NCI-H128 (cell line): Measurements from ENCODE around the gene SETD1A.
"Not testable (repeated sequence)": the region's sequence is repeated elsewhere in the genome, so short reads cannot be mapped to it uniquely, and the experiment has no call there.

Experiments
- DNase-seq: peaks from one replicate; lab custom pipeline; 2025; ENCODE audit not compliant: unreplicated experiment; lab: John Stamatoyannopoulos, UW

The SETD1A gene

GRCh38 chr16:30929167-30929566 is 28.4 kb upstream of the SETD1A start:
- no peak for DNase-seq

DNA sequence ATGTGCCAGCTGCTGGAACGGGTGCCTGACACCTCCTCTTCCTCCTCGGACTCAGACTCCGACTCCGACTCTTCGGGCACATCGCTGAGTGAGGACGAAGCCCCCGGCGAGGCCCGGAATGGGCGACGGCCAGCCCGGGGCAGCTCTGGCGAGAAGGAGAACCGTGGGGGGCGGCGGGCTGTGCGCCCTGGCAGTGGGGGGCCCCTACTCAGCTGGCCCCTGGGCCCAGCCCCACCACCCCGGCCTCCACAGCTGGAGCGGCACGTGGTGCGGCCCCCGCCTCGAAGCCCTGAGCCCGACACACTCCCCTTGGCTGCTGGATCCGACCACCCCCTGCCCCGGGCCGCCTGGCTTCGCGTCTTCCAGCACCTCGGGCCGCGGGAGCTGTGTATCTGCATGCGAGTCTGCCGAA is 27.4 kb upstream of the SETD1A start:
- DNase-seq: no peak

DNA sequence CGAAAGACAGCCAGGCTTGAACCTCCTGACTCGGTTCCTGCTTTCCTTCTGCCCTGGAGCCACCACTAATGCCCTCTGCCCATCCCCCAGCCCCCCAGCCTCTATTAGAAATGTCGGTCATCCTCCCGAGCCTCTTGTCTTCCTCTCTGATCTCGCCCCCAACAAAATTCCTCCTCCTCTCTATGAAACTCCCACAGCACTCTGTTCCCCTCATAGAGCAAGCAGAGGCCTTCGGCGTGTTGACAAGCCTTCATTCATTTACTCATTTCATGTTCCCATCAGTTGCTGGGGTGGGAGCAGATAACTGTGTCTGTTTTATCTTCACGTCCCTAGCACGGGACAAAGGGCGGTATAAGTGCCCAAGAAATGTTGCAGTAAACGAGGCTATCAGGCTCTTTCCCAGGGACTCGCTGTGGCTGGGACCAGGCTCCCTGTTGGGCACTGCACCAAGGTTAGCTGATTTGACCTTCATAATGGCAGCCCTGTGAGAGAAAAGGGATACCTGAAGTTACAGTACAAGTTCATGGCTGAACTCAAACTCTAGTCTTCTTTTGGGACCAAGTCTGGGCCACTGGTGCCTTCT is 26.4 kb upstream of the SETD1A start:
- no peak for DNase-seq

GRCh38 chr16:30934827-30935557 is 22.6 kb upstream of the SETD1A start:
- DNase-seq: no peak

DNA sequence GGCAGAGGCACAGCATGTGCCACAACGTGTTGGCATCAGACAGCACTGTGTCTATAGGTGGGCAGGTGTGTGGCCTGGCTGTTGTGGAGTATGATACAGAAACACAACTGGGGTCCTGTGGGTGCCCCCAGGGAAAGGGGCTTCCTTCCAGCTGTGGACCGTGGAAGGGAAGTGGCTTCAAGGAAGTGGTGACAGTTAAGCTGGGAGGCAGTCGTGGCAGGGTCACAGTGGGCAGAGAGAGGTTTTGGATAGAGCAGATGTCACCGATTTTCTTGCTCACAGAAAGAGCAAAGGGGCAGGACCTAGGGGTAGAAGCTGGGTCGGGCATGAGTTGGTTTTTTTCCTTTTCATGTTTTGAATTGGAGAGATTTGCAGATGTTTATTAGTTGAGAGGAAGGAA is 19.9 kb upstream of the SETD1A start:
- DNase-seq: no peak

DNA sequence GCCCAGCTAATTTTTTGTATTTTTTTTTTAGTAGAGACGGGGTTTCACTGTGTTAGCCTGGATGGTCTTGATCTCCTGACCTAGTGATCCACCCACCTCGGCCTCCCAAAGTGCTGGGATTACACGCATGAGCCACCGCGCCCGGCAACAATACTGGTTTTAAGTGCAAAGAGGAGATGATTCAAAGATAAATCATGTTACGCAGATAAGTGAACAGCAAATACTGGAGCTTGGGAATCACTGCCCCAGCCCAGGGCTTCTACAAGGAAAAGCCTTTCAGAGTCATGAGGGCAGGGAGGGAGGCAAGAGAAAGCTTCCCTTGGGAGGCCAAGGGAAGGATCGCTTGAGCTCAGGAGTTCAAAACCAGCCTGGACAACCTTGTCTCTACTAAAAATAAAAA is 18.0 kb upstream of the SETD1A start:
- not testable (repeated sequence) for DNase-seq

DNA sequence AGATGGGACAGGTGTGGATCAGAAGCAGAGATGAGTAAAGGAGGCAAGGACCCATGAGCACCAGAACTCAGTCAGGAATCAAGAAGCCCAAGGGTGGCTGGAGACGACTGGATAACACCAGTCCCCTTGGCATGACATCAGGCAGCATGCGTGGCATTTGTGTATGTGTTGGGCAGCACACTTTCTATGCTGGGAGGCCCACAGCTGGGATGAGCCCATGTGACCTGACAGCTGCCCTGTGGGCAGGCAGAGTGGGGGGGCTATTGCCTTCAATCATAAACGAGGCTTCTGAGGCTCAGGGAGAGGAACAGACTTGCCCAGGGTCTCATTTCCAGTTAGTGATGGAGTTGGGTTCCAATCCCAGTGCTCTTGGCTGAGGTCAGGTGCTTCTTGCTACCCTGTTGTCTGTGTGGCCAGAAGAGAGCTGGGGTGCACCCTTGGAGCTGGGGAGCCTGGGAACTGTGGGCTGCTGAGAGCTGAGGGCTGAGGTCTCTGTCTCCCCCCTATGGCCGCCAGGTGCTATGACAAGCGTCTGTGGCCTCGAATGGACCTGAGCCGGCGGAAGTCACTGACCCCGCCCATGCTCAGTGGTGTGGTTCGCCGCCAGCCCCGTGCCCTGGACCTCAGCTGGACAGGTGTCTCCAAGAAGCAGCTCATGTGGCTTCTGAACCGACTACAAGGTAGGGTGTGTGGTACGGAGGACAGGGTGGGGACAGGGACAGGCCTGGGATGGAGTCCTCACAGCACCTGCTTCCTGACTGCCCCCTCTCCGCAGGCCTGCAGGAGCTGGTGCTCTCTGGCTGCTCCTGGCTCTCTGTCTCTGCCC is 15.7 kb upstream of the SETD1A start:
- DNase-seq: no peak

DNA sequence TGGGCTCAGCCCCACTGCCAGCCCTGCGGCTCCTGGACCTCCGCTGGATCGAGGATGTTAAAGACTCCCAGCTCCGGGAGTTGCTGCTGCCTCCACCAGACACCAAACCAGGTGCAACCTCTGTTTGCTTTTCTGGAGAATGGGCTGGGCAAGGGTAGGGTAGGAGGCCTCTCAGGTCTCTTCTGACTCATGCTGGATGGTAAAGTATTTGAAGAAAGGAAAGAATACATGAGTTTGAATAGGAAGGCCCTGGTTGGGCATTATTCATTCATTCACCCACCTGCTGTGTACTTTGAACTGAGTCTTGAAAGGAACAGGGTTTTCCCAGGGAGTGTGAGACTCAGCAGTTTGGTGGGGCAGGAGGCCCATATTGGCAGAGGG is 15.1 kb upstream of the SETD1A start:
- no peak for DNase-seq

- DNase-seq: no peak
Measured at GRCh38 chr16:30944352-30944751, 13.2 kb upstream of the SETD1A start.

DNA sequence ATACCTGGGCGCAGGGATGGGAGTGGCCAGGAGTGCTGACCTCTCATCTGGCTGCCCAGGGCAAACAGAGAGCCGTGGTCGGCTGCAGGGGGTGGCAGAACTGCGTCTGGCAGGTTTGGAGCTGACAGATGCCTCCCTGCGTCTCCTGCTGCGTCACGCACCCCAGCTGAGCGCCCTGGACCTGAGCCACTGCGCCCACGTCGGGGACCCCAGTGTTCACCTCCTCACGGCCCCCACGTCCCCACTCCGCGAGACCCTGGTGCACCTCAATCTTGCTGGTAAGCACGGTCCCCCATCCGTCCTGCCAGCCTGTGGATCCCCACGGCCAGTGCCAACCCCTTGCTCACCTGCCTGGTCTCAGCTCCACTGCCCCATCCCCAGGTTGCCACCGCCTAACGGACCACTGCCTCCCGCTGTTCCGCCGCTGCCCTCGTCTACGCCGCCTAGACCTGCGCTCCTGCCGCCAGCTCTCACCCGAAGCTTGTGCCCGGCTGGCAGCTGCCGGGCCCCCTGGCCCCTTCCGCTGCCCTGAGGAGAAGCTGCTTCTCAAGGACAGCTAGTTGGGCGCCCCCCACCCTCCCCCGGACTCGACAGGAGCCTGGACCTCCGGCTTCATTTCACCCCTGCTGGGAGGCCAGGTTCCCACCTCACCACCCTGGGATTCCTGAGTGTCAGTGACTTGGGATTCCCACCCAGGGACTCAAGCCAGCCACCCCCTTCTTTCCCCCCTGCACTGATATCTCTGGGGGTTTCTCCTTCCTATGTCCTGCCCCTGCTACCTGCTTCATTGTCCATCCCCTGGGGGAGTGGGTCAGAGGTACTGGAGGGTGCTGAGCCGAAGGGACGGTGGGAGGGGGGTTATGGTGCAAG is 10.6 kb upstream of the SETD1A start:
- no peak for DNase-seq

DNA sequence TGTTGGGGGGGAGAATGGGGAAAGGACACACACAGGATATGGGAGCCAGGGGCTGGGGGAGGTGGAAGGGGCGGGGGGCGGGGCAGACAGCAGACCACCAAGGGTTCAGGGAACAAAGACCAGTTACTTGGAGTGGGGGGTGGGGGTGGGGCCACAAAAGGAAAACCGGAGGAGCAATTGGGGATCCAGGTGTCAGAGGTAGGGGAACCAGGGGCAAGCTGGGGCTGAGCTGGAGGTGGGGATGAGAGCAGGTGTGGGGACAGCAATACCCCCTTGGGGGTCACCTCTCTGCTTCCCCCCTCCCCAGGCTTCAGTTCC is 10.1 kb upstream of the SETD1A start:
- DNase-seq: no peak

- DNase-seq: peak; percentile 24
Measured at GRCh38 chr16:30947859-30948666, 9.5 kb upstream of the SETD1A start.

DNA sequence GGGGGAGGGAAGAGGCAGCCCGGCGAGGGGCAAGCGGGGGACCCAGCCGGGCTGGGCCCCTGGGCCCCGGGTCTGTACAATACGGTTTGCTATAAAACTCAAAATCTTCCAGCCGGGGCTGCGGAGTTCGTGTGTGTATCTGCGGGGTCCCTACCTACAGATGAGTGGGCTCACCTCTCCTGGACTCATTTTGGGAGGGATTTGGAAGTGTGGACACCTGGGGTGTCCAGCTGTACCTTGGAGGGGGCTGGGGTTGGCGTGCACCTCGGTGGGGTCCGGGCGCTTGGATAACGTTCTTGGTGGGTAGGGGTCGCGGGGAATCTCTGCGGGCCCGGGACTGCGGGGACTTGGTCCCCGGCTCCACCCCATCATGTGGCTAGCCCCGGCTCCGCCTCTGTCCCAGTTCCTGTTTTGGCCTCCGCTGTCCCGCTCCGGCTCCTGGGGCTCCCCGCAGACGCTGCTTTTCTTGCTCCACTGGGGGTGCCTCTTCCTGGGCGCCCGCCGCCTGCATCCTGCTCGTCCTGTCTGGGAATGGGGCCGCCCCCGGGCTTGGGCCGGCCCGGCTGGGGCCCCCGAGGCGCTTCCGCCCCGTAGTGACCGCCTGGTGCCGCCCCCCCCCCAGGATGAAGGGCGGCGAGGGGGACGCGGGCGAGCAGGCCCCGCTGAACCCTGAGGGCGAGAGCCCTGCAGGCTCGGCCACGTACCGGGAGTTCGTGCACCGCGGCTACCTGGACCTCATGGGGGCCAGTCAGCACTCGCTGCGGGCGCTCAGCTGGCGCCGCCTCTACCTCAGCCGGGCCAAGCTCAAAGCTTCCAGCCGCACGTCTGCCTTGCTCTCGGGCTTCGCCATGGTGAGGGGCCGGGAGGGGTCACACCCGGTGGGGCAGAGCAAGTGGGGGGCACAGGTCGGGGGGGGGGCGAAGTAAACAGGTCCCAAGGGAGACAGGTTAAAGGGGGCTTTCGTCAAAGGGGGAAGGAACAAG is 8.6 kb upstream of the SETD1A start, which contains the start of gene ORAI3:
TSS of gene ORAI3 (plus strand) at position 402 of the 983 bp plus-strand sequence. CDS start at position 624, 222 bp downstream.
- no peak for DNase-seq

DNA sequence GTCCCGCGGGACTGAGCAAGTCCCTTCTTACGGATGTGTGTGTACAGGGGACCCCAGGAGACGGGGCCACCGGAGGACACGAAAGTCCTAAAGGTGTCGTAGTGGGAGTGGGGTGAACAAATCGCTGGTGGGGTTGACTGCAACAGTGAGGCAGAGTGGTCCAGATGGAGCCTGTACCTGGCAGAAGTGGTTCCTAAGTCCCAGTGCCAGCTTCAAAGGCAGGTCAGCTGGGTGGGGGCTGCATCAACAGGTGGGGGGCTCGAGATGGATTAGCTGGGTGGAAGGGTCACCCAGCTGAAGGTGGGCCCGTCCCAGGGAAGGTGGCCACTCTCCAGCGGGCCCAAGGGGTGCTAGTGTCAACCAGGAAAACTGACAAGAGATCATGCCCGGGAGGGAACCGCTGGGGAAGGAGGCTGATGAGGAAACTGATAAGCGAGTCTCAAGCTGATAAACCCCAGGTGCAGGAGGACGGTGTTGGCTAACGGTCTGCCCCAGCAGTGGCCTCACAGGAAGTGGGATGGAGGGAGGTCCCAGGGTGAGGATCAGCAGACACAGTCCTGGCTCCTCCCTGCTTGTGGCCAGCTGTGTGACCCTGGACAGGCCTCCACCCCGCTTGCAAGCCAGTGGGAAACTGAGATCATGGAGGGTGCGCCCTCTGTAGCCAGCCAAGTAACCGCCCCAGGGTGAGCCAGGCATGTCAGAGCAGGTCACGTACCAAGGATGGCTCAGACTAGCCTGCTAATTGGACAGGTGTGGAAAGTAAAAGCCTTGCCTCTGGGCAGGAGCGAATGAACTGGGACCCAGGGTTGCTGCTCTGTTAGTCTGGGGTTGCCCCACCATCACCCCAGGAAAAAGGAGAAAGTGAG is 7.7 kb upstream of the SETD1A start:
- no peak for DNase-seq

GRCh38 chr16:30950516-30951065 is 7.0 kb upstream of the SETD1A start:
- no peak for DNase-seq

DNA sequence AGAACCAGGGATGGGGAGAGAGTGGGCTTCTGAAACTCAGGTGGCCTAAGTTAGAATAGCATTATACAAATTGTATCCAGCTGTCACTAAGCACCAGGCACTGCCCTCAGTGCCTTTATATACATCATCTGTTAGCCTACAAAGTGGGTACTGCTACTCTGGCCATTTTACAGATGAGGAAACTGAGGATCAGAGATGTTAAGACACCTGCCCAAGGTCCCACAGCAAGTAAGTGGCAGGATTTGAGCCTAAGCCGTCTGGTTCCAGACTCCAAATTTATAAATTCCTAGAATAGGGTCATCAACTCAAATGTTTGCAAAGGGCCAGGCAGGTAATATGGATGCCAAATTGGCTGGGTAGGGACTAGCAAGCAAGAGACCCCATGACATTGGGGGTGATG is 6.4 kb upstream of the SETD1A start:
- DNase-seq: no peak

DNA sequence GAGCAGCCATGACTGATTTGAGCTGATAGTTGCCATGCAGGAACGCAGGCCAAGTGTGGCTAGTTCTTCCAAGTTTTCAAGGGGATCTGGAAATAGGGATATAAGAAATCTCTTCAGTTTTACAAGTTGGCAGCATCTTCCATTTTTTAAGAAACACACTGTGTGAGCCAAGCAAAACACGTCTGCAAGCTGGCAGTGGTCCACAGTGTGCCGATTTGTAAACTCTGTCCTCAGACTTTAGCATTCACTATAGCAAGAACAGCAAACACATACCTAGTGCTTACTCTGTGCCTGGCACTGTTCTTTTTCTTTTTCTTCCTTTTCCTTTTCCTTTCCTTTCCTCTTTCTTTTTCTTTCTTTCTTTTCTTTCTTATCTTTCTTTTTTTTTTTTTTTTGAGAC is 5.8 kb upstream of the SETD1A start:
- DNase-seq: no peak

GRCh38 chr16:30953111-30953510 is 4.4 kb upstream of the SETD1A start:
- no peak for DNase-seq
